A549 (cell line): ENCODE data around the gene PRSS1.

Experiments
- BHLHE40 ChIP-seq: IDR thresholded peaks from 2 replicates; pipeline ENCODE4 v1.6.1; 2012; ENCODE audit warnings: low read depth, low read length, inconsistent platforms
- ESRRA ChIP-seq: fragments of 150-350 bp; IDR thresholded peaks from 2 replicates; pipeline ENCODE4 v1.6.1; 2014; ENCODE audit warnings: mild to moderate bottlenecking, low read length, borderline replicate concordance
- JUNB ChIP-seq: fragments of >200 bp; sonication (Bioruptor Twin); formaldehyde crosslinking; IDR thresholded peaks from 2 replicates; pipeline ENCODE4 v1.6.1; 2016
- KDM1A ChIP-seq: fragments of 200-600 bp; sonication (generic); IDR thresholded peaks from 2 replicates; pipeline ENCODE4 v1.6.1; 2016; ENCODE audit warnings: low read depth, mild to moderate bottlenecking
- POLR2A ChIP-seq: IDR thresholded peaks from 2 replicates; pipeline ENCODE4 v1.6.1; 2012; ENCODE audit warnings: mild to moderate bottlenecking, low read length
- RAD21 ChIP-seq, 2 experiments: fragments of >200 bp in 1 of 2; sonication (Bioruptor Twin) in 1 of 2; formaldehyde crosslinking in 1 of 2; IDR thresholded peaks in 1 of 2; conservative IDR thresholded peaks in 1 of 2; 2 replicates in 1 of 2; 3 replicates in 1 of 2; pipeline ENCODE4 v1.6.1; 2012 to 2018; ENCODE audit warnings: inconsistent platforms in 1 of 2
- RCOR1 ChIP-seq: fragments of 150-350 bp; IDR thresholded peaks from 2 replicates; pipeline ENCODE4 v1.6.1; 2014; ENCODE audit warnings: antibody characterized with exemption, low read length, low read depth
- ZFP36 ChIP-seq: fragments of 450-650 bp; IDR thresholded peaks from 2 replicates; pipeline ENCODE4 v1.6.1; 2014; ENCODE audit warnings: borderline replicate concordance; ENCODE audit not compliant: partially characterized antibody
- TF ChIP-seq, protein P1 (sequence below): fragments of >200 bp; sonication (Bioruptor Twin); formaldehyde crosslinking; IDR thresholded peaks from 3 replicates; pipeline ENCODE4 v1.5.1; 2016
- TF ChIP-seq, protein P2 (sequence below): fragments of >200 bp; sonication (Bioruptor Twin); formaldehyde crosslinking; IDR thresholded peaks from 3 replicates; pipeline ENCODE4 v1.6.1; 2016
- TF ChIP-seq, protein P3 (sequence below): fragments of 200-600 bp; sonication (generic); IDR thresholded peaks from 2 replicates; pipeline ENCODE4 v1.6.1; 2016; ENCODE audit warnings: antibody characterized with exemption, mild to moderate bottlenecking, moderate library complexity
- TF ChIP-seq, protein P4 (sequence below): fragments of 250-450 bp; sonication (Bioruptor Pico); IDR thresholded peaks from 2 replicates; pipeline ENCODE4 v1.5.0; 2021; ENCODE audit warnings: mild to moderate bottlenecking, moderate library complexity, borderline replicate concordance

DNA sequence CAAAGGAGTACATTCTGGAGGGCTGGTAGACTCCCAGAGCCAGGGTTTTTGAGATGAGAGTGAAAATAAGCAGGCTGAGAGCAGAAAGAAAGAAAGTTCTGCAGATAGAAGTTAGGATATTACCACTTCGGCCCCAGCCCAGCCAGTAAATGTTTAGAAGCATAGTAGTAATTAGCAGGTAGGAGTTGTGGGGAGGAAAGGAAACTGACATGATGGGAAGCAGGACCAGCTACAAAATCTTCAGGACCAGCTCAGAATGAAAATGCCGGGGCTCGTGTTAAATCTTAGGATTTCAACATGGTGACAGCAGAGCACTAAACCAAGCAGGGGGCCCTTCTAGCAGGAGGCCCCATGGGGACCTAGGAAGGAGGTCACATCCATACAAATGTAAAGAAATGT, 50.2 kb downstream of the PRSS1 start:
- TF ChIP-seq, protein P1, sequence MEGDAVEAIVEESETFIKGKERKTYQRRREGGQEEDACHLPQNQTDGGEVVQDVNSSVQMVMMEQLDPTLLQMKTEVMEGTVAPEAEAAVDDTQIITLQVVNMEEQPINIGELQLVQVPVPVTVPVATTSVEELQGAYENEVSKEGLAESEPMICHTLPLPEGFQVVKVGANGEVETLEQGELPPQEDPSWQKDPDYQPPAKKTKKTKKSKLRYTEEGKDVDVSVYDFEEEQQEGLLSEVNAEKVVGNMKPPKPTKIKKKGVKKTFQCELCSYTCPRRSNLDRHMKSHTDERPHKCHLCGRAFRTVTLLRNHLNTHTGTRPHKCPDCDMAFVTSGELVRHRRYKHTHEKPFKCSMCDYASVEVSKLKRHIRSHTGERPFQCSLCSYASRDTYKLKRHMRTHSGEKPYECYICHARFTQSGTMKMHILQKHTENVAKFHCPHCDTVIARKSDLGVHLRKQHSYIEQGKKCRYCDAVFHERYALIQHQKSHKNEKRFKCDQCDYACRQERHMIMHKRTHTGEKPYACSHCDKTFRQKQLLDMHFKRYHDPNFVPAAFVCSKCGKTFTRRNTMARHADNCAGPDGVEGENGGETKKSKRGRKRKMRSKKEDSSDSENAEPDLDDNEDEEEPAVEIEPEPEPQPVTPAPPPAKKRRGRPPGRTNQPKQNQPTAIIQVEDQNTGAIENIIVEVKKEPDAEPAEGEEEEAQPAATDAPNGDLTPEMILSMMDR: no peak
- no peak for TF ChIP-seq ZFP36
- TF ChIP-seq RAD21 (conservative IDR thresholded peaks at IDR 0.05 in 1 of 2, IDR thresholded peaks at IDR 0.05 in 1 of 2): no peak
- no peak for TF ChIP-seq POLR2A
- TF ChIP-seq BHLHE40: no peak
- TF ChIP-seq, protein P2, sequence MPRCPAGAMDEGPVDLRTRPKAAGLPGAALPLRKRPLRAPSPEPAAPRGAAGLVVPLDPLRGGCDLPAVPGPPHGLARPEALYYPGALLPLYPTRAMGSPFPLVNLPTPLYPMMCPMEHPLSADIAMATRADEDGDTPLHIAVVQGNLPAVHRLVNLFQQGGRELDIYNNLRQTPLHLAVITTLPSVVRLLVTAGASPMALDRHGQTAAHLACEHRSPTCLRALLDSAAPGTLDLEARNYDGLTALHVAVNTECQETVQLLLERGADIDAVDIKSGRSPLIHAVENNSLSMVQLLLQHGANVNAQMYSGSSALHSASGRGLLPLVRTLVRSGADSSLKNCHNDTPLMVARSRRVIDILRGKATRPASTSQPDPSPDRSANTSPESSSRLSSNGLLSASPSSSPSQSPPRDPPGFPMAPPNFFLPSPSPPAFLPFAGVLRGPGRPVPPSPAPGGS: no peak
- TF ChIP-seq, protein P3, sequence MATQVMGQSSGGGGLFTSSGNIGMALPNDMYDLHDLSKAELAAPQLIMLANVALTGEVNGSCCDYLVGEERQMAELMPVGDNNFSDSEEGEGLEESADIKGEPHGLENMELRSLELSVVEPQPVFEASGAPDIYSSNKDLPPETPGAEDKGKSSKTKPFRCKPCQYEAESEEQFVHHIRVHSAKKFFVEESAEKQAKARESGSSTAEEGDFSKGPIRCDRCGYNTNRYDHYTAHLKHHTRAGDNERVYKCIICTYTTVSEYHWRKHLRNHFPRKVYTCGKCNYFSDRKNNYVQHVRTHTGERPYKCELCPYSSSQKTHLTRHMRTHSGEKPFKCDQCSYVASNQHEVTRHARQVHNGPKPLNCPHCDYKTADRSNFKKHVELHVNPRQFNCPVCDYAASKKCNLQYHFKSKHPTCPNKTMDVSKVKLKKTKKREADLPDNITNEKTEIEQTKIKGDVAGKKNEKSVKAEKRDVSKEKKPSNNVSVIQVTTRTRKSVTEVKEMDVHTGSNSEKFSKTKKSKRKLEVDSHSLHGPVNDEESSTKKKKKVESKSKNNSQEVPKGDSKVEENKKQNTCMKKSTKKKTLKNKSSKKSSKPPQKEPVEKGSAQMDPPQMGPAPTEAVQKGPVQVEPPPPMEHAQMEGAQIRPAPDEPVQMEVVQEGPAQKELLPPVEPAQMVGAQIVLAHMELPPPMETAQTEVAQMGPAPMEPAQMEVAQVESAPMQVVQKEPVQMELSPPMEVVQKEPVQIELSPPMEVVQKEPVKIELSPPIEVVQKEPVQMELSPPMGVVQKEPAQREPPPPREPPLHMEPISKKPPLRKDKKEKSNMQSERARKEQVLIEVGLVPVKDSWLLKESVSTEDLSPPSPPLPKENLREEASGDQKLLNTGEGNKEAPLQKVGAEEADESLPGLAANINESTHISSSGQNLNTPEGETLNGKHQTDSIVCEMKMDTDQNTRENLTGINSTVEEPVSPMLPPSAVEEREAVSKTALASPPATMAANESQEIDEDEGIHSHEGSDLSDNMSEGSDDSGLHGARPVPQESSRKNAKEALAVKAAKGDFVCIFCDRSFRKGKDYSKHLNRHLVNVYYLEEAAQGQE: no peak
- TF ChIP-seq ESRRA: no peak
- TF ChIP-seq, protein P4, sequence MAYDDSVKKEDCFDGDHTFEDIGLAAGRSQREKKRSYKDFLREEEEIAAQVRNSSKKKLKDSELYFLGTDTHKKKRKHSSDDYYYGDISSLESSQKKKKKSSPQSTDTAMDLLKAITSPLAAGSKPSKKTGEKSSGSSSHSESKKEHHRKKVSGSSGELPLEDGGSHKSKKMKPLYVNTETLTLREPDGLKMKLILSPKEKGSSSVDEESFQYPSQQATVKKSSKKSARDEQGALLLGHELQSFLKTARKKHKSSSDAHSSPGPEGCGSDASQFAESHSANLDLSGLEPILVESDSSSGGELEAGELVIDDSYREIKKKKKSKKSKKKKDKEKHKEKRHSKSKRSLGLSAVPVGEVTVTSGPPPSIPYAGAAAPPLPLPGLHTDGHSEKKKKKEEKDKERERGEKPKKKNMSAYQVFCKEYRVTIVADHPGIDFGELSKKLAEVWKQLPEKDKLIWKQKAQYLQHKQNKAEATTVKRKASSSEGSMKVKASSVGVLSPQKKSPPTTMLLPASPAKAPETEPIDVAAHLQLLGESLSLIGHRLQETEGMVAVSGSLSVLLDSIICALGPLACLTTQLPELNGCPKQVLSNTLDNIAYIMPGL: no peak
- TF ChIP-seq JUNB: no peak
- TF ChIP-seq RCOR1: no peak
- no peak for TF ChIP-seq KDM1A
